NB4 (cell line): ENCODE measurements around the gene CDH26.

ENCODE experiments used
- POLR2A ChIP-seq: IDR thresholded peaks from 2 replicates; pipeline ENCODE4 v1.6.1; 2011; ENCODE audit warnings: mild to moderate bottlenecking; ENCODE audit not compliant: insufficient read length; ENCODE audit errors: extremely low read depth
- TF ChIP-seq, protein P1 (sequence below): IDR thresholded peaks from one replicate; pipeline ENCODE4 v1.5.1; 2012; ENCODE audit warnings: low read depth, low read length
- TF ChIP-seq, protein P2 (sequence below): IDR thresholded peaks from 2 replicates; pipeline ENCODE4 v1.6.1; 2011; ENCODE audit warnings: low read depth, low read length

DNA sequence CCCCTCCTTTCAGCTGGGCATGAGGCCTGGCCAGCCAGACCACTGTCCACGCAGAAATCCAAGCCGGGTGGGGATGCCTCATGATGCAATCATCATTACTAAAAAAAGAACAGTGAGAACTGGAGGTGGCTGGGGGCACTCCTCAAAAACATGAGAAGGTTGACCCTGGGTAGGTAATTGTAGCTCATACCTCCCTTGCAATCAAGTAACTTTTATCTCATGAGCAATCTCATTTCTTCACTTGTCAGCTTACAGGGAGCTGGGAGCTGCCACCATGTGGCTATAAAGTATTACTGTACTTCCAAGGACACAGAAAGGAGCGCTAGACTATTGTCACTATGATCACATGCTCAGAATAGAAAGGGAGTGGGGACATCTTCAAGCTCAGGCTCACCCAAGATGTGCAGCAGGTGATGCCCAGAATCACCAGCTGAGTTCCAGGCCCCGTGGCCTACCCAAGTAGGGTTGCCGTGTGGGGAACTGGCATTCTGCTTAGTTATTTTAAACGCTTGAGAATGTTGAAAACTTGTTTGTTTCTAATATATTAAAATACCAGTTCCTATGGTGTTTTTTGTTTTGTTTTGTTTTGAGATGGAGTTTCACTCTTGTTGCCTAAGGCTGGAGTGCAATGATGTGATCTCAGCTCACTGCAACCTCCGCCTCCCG, 3.0 kb upstream of the CDH26 start:
- TF ChIP-seq, protein P1, sequence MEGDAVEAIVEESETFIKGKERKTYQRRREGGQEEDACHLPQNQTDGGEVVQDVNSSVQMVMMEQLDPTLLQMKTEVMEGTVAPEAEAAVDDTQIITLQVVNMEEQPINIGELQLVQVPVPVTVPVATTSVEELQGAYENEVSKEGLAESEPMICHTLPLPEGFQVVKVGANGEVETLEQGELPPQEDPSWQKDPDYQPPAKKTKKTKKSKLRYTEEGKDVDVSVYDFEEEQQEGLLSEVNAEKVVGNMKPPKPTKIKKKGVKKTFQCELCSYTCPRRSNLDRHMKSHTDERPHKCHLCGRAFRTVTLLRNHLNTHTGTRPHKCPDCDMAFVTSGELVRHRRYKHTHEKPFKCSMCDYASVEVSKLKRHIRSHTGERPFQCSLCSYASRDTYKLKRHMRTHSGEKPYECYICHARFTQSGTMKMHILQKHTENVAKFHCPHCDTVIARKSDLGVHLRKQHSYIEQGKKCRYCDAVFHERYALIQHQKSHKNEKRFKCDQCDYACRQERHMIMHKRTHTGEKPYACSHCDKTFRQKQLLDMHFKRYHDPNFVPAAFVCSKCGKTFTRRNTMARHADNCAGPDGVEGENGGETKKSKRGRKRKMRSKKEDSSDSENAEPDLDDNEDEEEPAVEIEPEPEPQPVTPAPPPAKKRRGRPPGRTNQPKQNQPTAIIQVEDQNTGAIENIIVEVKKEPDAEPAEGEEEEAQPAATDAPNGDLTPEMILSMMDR: peak; percentile 52
- TF ChIP-seq POLR2A: no peak
- TF ChIP-seq, protein P2, sequence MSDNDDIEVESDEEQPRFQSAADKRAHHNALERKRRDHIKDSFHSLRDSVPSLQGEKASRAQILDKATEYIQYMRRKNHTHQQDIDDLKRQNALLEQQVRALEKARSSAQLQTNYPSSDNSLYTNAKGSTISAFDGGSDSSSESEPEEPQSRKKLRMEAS: peak; percentile 61; the same call in 1 of the 2 replicates
